ENCODE data around the gene ZNF746.

DNA sequence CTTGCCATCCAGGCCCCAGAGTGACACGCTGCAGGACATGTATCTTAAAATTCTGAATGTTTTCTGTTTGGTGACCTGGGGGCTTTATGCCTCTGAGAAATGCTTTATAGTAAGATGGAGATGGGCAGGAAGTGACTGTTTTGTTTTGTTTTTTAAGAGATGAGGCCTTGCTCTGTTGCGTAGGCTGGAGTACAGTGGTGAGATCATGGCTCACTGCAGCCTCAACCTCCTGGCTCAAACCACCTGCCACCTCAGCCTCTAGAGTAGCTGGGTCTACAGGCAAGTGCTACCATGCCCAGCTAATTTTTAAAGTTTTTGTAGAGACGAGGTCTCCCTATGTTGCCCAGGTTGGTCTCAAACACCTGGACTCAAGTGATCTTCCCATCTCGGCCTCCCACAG is 57.4 kb downstream of the ZNF746 start:
- TF ChIP-seq CTCF (conservative IDR thresholded peaks at IDR 0.05), result no peak
- TF ChIP-seq ZFX (IDR thresholded peaks at IDR 0.05), result no peak
